Esophagus squamous epithelium (tissue), 5 donors: ENCODE measurements around the gene CCDC68. TPM values are rescaled to one million over a fixed set of nuclear protein-coding genes. Genes with fewer than 3 reads are reported as not detected.

ENCODE experiments used
- DNase-seq: peaks from one replicate; lab custom pipeline; 2025; lab: John Stamatoyannopoulos, UW
- H3K27ac ChIP-seq, 4 donors: fragments of 200-600 bp; sonication (generic); one replicate each; pipeline ENCODE4 v1.5.1; 2016 to 2019; ENCODE audit warnings: mild to moderate bottlenecking in 1 of 4
- H3K27me3 ChIP-seq, 4 donors: fragments of 200-600 bp; sonication (generic); 1 replicate in 3 of 4; 2 replicates in 1 of 4; pipeline versions ENCODE4 v1.5.1 to v1.6.0; 2017 to 2021; ENCODE audit warnings: antibody characterized with exemption in 1 of 4
- H3K36me3 ChIP-seq, 3 donors: fragments of 200-600 bp; sonication (generic); one replicate each; pipeline ENCODE4 v1.5.1; 2016 to 2019
- H3K4me1 ChIP-seq, 3 donors: fragments of 200-600 bp; sonication (generic); one replicate each; pipeline ENCODE4 v1.5.1; 2017 to 2019
- H3K4me3 ChIP-seq, 4 donors: fragments of 200-600 bp; sonication (generic); 1 replicate in 3 of 4; 2 replicates in 1 of 4; pipeline ENCODE4 v1.5.1; 2016 to 2019; ENCODE audit warnings: mild to moderate bottlenecking in 2 of 4, moderate library complexity in 1 of 4
- H3K9me3 ChIP-seq, 3 donors: fragments of 200-600 bp; sonication (generic); one replicate each; pipeline ENCODE4 v1.5.1; 2016 to 2019
- POLR2A ChIP-seq, 4 donors: fragments of 450-650 bp; IDR thresholded peaks; one replicate each; pipeline ENCODE4 v1.6.1; 2017; ENCODE audit warnings: antibody characterized with exemption in 4 of 4, mild to moderate bottlenecking in 4 of 4, moderate library complexity in 3 of 4
- WGBS, 2 donors: methylation state at CpG; one replicate each; pipeline ENCODE4 v1.1.5; 2018; 5-methylcytosine and 5-hydroxymethylcytosine counted together
- intact Hi-C: fragments of 100-400 bp; cut with DNase I; formaldehyde crosslinking; loops from one replicate; pipeline ENCODE4 v1.15.0; 2022
- total RNA-seq, 4 donors: library from RNA; depleted of rRNA; stranded (reverse); fragments of >200 nt; gene quantifications; one replicate each; pipeline ENCODE4 v1.1.0, GENCODE V29; 2016
- TF ChIP-seq, protein P1 (sequence below), 6 experiments: fragments of 450-650 bp in 4 of 6; fragments of 200-600 bp in 2 of 6; sonication (generic) in 2 of 6; IDR thresholded peaks; one replicate each; pipeline ENCODE4 v1.5.1; 2016 to 2019; ENCODE audit warnings: antibody characterized with exemption in 6 of 6, mild to moderate bottlenecking in 4 of 6, moderate library complexity in 4 of 6
- donor health status: DM: yes; HTN: yes; CAD: no.

The CCDC68 gene
- total RNA-seq, 4 donors from 2014 or later, result 0.11 to 5.1 (median 2.7) TPM

DNA sequence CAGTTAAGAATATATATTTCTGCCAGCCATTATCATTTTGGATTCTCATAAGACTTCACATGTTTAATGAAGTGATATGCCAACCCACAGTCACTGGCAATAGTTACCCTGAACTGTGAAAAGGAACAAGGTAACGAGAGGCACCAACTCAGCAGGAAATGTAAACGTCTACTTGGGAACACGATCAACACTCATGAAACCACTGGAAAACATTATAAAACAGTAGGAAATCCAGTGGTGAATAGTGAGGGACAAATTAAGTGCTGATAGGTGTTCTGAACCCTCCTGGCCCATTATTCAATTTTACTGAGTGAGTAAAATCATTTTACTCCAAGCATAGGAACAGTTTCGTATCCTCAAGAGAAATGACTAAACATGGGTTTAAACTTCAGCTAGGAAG, 17.1 kb downstream of the CCDC68 start:
- TF ChIP-seq, protein P1, sequence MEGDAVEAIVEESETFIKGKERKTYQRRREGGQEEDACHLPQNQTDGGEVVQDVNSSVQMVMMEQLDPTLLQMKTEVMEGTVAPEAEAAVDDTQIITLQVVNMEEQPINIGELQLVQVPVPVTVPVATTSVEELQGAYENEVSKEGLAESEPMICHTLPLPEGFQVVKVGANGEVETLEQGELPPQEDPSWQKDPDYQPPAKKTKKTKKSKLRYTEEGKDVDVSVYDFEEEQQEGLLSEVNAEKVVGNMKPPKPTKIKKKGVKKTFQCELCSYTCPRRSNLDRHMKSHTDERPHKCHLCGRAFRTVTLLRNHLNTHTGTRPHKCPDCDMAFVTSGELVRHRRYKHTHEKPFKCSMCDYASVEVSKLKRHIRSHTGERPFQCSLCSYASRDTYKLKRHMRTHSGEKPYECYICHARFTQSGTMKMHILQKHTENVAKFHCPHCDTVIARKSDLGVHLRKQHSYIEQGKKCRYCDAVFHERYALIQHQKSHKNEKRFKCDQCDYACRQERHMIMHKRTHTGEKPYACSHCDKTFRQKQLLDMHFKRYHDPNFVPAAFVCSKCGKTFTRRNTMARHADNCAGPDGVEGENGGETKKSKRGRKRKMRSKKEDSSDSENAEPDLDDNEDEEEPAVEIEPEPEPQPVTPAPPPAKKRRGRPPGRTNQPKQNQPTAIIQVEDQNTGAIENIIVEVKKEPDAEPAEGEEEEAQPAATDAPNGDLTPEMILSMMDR (IDR thresholded peaks at IDR 0.05), result no peak
- Histone ChIP-seq H3K4me1 (peaks cover 0 to 20% (median 3%) of the 10 kb centered on the region in 3 donors), H3K36me3 (no peaks in the 10 kb centered on the region), H3K9me3 (no peaks in the 10 kb centered on the region), H3K27ac (no peak overlapping the region), H3K4me3 (no peak overlapping the region), H3K27me3 (no peaks in the 10 kb centered on the region)
- intact Hi-C loops, result no loop called here
- DNase-seq, result no peak
- WGBS, 2 donors, result 59 to 72% methylated on average over 4 of the region's 4 CpGs

DNA sequence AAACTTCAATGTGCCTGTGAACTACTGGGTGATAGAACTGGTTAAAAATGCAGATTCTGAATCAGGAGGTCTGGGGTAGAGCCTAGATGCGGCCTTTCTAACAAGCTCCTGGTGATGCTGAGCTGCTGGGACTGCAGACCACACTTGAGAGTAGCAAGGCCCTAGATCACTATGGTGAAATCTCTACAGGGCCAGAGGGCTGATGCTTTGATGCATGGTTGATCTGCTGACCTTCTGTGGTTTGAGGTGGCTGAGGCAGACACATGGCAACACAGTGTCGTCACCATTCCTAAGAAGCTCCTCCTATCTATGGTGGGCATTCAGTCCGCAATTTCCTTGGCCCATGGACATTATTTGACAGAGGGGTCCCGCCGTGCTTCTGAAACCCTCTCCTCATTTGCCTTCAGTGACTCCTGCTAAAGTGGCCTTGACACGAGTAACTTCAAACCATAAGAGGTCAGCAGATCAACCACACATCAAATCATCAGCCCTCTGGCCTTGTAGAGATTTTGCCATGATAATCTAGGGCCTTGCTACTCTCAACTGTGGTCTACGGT, 19.8 kb downstream of the CCDC68 start:
- DNase-seq, result no peak
- no peak overlapping the region for H3K4me3 ChIP-seq
- no peak overlapping the region for H3K27ac ChIP-seq
- H3K27me3 ChIP-seq, result no peaks in the 10 kb centered on the region
- H3K36me3 ChIP-seq, result no peaks in the 10 kb centered on the region
- 82 to 93% methylated on average over 5 to 6 of the region's 7 CpGs for WGBS, 2 donors
- no peaks in the 10 kb centered on the region for H3K9me3 ChIP-seq
- TF ChIP-seq, protein P1 (IDR thresholded peaks at IDR 0.05), result no peak
- no peak for TF ChIP-seq POLR2A (IDR thresholded peaks at IDR 0.05)
- intact Hi-C loops, result no loop called here
- H3K4me1 ChIP-seq, result no peaks in the 10 kb centered on the region

DNA sequence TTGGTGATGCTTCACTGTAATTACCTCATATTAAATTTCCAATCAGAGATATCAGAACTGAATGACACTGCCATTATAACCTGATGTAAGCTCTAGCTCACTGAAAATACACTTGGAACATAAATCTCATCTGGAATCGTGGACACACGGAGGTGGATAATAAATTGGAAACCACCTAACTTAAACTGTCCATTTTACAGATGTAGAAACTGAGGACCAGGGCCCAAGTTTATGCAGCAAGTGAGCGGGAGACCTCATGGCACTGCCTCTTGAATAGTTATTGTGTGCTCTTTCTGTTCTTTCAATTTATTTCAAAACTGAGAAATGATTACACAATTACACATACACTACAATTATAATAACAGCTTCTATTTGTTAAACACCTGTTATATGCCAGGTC, 20.8 kb downstream of the CCDC68 start:
- no peak overlapping the region for H3K4me3 ChIP-seq
- intact Hi-C loops, result no loop called here
- no peak for TF ChIP-seq POLR2A (IDR thresholded peaks at IDR 0.05)
- TF ChIP-seq, protein P1 (IDR thresholded peaks at IDR 0.05), result no peak
- no peak for DNase-seq
- H3K27ac ChIP-seq, result no peak overlapping the region
- H3K4me1 ChIP-seq, result no peaks in the 10 kb centered on the region
- WGBS, 2 donors, result 88 to 93% methylated on average over 3 of the region's 3 CpGs
- no peaks in the 10 kb centered on the region for H3K27me3 ChIP-seq
- no peaks in the 10 kb centered on the region for H3K9me3 ChIP-seq
- H3K36me3 ChIP-seq, result no peaks in the 10 kb centered on the region

DNA sequence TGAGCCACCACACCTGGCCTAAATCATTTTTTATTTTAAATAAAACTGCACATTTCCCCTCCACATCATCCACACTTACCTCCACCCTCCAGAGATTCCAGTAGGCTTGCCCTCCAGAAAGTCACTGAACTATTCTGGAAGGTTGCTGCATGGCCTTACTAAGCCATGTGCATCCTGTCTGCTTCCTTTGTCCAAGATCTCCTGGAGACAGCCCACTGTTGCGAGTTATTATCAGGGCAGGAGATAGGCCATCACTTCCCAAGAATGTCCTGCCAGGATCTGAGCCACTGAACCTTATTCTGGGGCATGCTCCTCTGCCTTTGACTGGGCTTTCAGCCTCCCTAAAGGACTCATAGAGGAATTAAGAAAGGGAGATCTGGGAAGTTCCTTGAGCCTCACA, 26.8 kb downstream of the CCDC68 start:
- no peaks in the 10 kb centered on the region for H3K27me3 ChIP-seq
- no peaks in the 10 kb centered on the region for H3K36me3 ChIP-seq
- WGBS, 2 donors, result 0 to 58% methylated on average over 1 of the region's 1 CpG
- H3K4me1 ChIP-seq, result no peaks in the 10 kb centered on the region
- intact Hi-C loops, result no loop called here
- no peaks in the 10 kb centered on the region for H3K9me3 ChIP-seq
- H3K4me3 ChIP-seq, result no peak overlapping the region
- TF ChIP-seq POLR2A (IDR thresholded peaks at IDR 0.05), result no peak
- TF ChIP-seq, protein P1 (IDR thresholded peaks at IDR 0.05), result no peak
- no peak for DNase-seq
- H3K27ac ChIP-seq, result no peak overlapping the region

DNA sequence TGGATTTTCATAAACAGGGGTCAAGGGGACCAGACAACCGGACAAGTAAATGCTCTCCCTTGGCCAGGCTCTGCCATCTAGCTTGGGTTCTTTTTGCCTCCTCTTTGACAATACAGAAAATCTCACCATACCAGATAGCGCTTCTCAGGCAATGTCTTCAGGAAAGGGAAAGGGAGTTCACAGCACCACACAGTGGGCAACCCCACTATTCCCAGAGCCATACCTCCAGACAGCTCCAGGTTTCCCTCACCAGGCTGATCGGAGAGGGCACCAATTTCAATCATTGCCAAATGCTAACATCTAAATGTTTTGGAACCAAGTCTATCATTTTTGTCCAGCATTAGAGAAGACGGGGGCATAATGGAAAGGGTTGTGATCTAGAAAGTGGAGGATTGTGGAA, 28.1 kb downstream of the CCDC68 start:
- Histone ChIP-seq H3K4me1 (no peaks in the 10 kb centered on the region), H3K4me3 (no peak overlapping the region), H3K27ac (no peak overlapping the region), H3K36me3 (no peaks in the 10 kb centered on the region), H3K9me3 (no peaks in the 10 kb centered on the region), H3K27me3 (no peaks in the 10 kb centered on the region)
- intact Hi-C loops, result no loop called here
- DNase-seq, result no peak
- no peak for TF ChIP-seq POLR2A (IDR thresholded peaks at IDR 0.05)
- TF ChIP-seq, protein P1 (IDR thresholded peaks at IDR 0.05), result no peak
- 95 to 98% methylated on average over 4 of the region's 4 CpGs for WGBS, 2 donors
